Caco-2 (cell line): Measurements from ENCODE around the gene VAV2. TPM values are rescaled to one million over a fixed set of nuclear protein-coding genes. Genes with fewer than 3 reads are reported as not detected.

Experiments
- BruUV-seq: library from RNA; stranded (reverse); fragments of 400-500 nt; replicated peaks from 2 replicates; lab custom pipeline; 2021; lab: Mats Ljungman, UMichigan
- CTCF ChIA-PET: fragments of 300-600 bp; sonication (Branson Sonifier 250); formaldehyde crosslinking; loops from one replicate; lab custom pipeline; 2022; ENCODE audit warnings: antibody characterized with exemption; lab: Charles Lee
- POLR2A ChIA-PET: fragments of 300-600 bp; sonication (Branson Sonifier 250); formaldehyde crosslinking; loops from one replicate; lab custom pipeline; 2022; ENCODE audit warnings: antibody characterized with exemption; lab: Charles Lee
- DNase-seq, 2 experiments: peaks; one replicate each; pipeline versions ENCODE4 v3.0.0 to v3.0.0-alpha.2; 2020 to 2022
- H3K27me3 ChIP-seq: replicated peaks from 2 replicates; pipeline ENCODE4 v1.6.0; 2011; ENCODE audit warnings: low read length; ENCODE audit not compliant: control insufficient read depth, insufficient read depth
- H3K36me3 ChIP-seq: 2 replicates; pipeline ENCODE4 v1.5.1; 2011; ENCODE audit warnings: low read length; ENCODE audit not compliant: control insufficient read depth, insufficient read depth
- H3K4me1 ChIP-seq: fragments of 250-450 bp; sonication (Bioruptor Pico); 2 replicates; pipeline ENCODE4 v1.5.1; 2020; ENCODE audit warnings: mild to moderate bottlenecking
- H3K4me3 ChIP-seq: 2 replicates; pipeline ENCODE4 v1.5.1; 2011; ENCODE audit warnings: low read depth, mild to moderate bottlenecking, control low read depth, low read length
- H3K9me3 ChIP-seq: fragments of 250-450 bp; sonication (Bioruptor Pico); 2 replicates; pipeline ENCODE4 v1.5.1; 2020; ENCODE audit warnings: mild to moderate bottlenecking, moderate library complexity
- H3K27ac Mint-ChIP-seq: one replicate; pipeline ENCODE4 v1.8.0; 2022; ENCODE audit warnings: mixed read lengths; ENCODE audit not compliant: unreplicated experiment
- H3K27me3 Mint-ChIP-seq: one replicate; pipeline ENCODE4 v1.8.0; 2022; ENCODE audit warnings: mixed read lengths; ENCODE audit not compliant: insufficient read depth, unreplicated experiment
- H3K36me3 Mint-ChIP-seq: one replicate; pipeline ENCODE4 v1.8.0; 2022; ENCODE audit warnings: mild to moderate bottlenecking, mixed read lengths; ENCODE audit not compliant: insufficient read depth, unreplicated experiment
- H3K4me1 Mint-ChIP-seq: one replicate; pipeline ENCODE4 v1.8.0; 2022; ENCODE audit warnings: low read depth, mixed read lengths; ENCODE audit not compliant: unreplicated experiment
- H3K4me3 Mint-ChIP-seq: one replicate; pipeline ENCODE4 v1.8.0; 2022; ENCODE audit warnings: mild to moderate bottlenecking, moderate library complexity, mixed read lengths; ENCODE audit not compliant: unreplicated experiment
- H3K9me3 Mint-ChIP-seq: one replicate; pipeline ENCODE4 v1.8.0; 2022; ENCODE audit warnings: mixed read lengths; ENCODE audit not compliant: unreplicated experiment
- CTCF ChIP-seq, 2 experiments: fragments of 200-600 bp in 1 of 2; IDR thresholded peaks; 1 replicate in 1 of 2; 2 replicates in 1 of 2; pipeline versions ENCODE4 v1.5.1 to v1.8.0; 2011 to 2022; ENCODE audit warnings: antibody characterized with exemption in 1 of 2, control low read depth in 1 of 2, inconsistent platforms in 1 of 2, low read depth in 1 of 2, low read length in 1 of 2, mild to moderate bottlenecking in 1 of 2, moderate library complexity in 1 of 2; ENCODE audit not compliant: insufficient read depth in 1 of 2, severe bottlenecking in 1 of 2, unreplicated experiment in 1 of 2
- intact Hi-C: fragments of 100-400 bp; cut with micrococcal nuclease; formaldehyde crosslinking; loops from one replicate; pipeline ENCODE4 v1.10.0; 2022; ENCODE audit not compliant: unreplicated experiment
- total RNA-seq: library from RNA; stranded (reverse); gene quantifications from 2 replicates; pipeline ENCODE4 v1.2.3, GENCODE V29; 2022

VAV2 gene
- total RNA-seq, 1 experiment from 2014 or later, result 55.3 TPM

GRCh38 chr9:133779516-133780403, 212.4 kb downstream of the VAV2 start:
- no TSS peak for BruUV-seq
- CTCF ChIA-PET, result interaction anchor here (0.6 kb wide), 1 partner anchor 365 kb away, joined by 3 read pairs; no protein-coding TSS in a partner anchor
- H3K36me3 Mint-ChIP-seq, result peaks cover 52% of the 10 kb centered on the region
- no peak overlapping the region for H3K27ac Mint-ChIP-seq
- POLR2A ChIA-PET, result no interaction called here
- peaks cover 9% of the 10 kb centered on the region for H3K4me1 ChIP-seq
- H3K4me3 Mint-ChIP-seq, result no peak overlapping the region
- DNase-seq, result no peak
- no peaks in the 10 kb centered on the region for H3K27me3 Mint-ChIP-seq
- no peak overlapping the region for H3K4me3 ChIP-seq
- intact Hi-C loops, result no loop called here
- TF ChIP-seq CTCF (IDR thresholded peaks at IDR 0.05; ENCODE audit: insufficient read depth in 1 of 2, low read depth in 1 of 2, low read length in 1 of 2, severe bottlenecking in 1 of 2, unreplicated experiment in 1 of 2), result no peak
- H3K9me3 Mint-ChIP-seq, result no peaks in the 10 kb centered on the region
- no peaks in the 10 kb centered on the region for H3K27me3 ChIP-seq
- H3K4me1 Mint-ChIP-seq, result no peaks in the 10 kb centered on the region
- peaks cover 17% of the 10 kb centered on the region for H3K36me3 ChIP-seq
- H3K9me3 ChIP-seq, result no peaks in the 10 kb centered on the region

- Mint-ChIP-seq H3K9me3 (no peaks in the 10 kb centered on the region), H3K27ac (no peak overlapping the region), H3K4me3 (no peak overlapping the region), H3K4me1 (no peaks in the 10 kb centered on the region), H3K36me3 (peaks cover 57% of the 10 kb centered on the region), H3K27me3 (no peaks in the 10 kb centered on the region)
- peaks cover 3% of the 10 kb centered on the region; the same call in 1 of the 2 replicates for H3K9me3 ChIP-seq
- ChIA-PET POLR2A (no interaction called here), CTCF (interaction anchor here (0.6 kb wide), 1 partner anchor 366 kb away, joined by 3 read pairs; no protein-coding TSS in a partner anchor)
- peaks cover 22% of the 10 kb centered on the region for H3K36me3 ChIP-seq
- BruUV-seq, result no TSS peak
- intact Hi-C loops, result no loop called here
- DNase-seq, result no peak
- TF ChIP-seq CTCF (IDR thresholded peaks at IDR 0.05; ENCODE audit: insufficient read depth in 1 of 2, low read depth in 1 of 2, low read length in 1 of 2, severe bottlenecking in 1 of 2, unreplicated experiment in 1 of 2), result no peak
- H3K4me3 ChIP-seq, result no peak overlapping the region
- H3K27me3 ChIP-seq, result no peaks in the 10 kb centered on the region
- H3K4me1 ChIP-seq, result peaks cover 9% of the 10 kb centered on the region
Measured at GRCh38 chr9:133779081-133779480, 213.0 kb downstream of the VAV2 start.

- Histone ChIP-seq H3K27me3 (no peaks in the 10 kb centered on the region), H3K9me3 (peaks cover 7% of the 10 kb centered on the region; the same call in 1 of the 2 replicates), H3K4me3 (no peak overlapping the region), H3K4me1 (peaks cover 9% of the 10 kb centered on the region), H3K36me3 (peaks cover 24% of the 10 kb centered on the region)
- DNase-seq, result no peak
- intact Hi-C loops, result no loop called here
- no TSS peak for BruUV-seq
- no peaks in the 10 kb centered on the region for H3K27me3 Mint-ChIP-seq
- H3K27ac Mint-ChIP-seq, result no peak overlapping the region
- no peak for TF ChIP-seq CTCF (IDR thresholded peaks at IDR 0.05; ENCODE audit: insufficient read depth in 1 of 2, low read depth in 1 of 2, low read length in 1 of 2, severe bottlenecking in 1 of 2, unreplicated experiment in 1 of 2)
- ChIA-PET POLR2A (no interaction called here), CTCF (no interaction called here)
- H3K4me3 Mint-ChIP-seq, result no peak overlapping the region
- H3K9me3 Mint-ChIP-seq, result no peaks in the 10 kb centered on the region
- no peaks in the 10 kb centered on the region for H3K4me1 Mint-ChIP-seq
- H3K36me3 Mint-ChIP-seq, result peaks cover 56% of the 10 kb centered on the region
Measured at GRCh38 chr9:133778336-133779013, 213.6 kb downstream of the VAV2 start.
